IMR-90 (cell line): ENCODE measurements around the gene CD14. TPM values are rescaled to one million over a fixed set of nuclear protein-coding genes. Genes with fewer than 3 reads are reported as not detected.
"Not testable (repeated sequence)": the region's sequence is repeated elsewhere in the genome, so short reads cannot be mapped to it uniquely, and the experiment has no call there.

Experiments
- ATAC-seq: fragments of 200-7000 bp; cut with Tn5 transposase; 2 replicates; pipeline ENCODE4 v1.9.1; 2020; ENCODE audit warnings: low read depth, mild to moderate bottlenecking, moderate library complexity
- BruUV-seq: library from RNA; stranded (reverse); fragments of 400-500 nt; replicated peaks from 2 replicates; lab custom pipeline; 2021; lab: Mats Ljungman, UMichigan
- CTCF ChIA-PET: fragments of 300-600 bp; formaldehyde crosslinking; extraction: SDS; loops from one replicate; lab custom pipeline; 2021; ENCODE audit warnings: antibody characterized with exemption; lab: Yijun Ruan, JAX
- POLR2A ChIA-PET: fragments of 300-600 bp; sonication (Branson Sonifier 250); formaldehyde crosslinking; loops from one replicate; lab custom pipeline; 2022; ENCODE audit warnings: antibody characterized with exemption; ENCODE audit not compliant: unreplicated experiment; lab: Charles Lee
- DNase-seq: peaks from one replicate; pipeline ENCODE4 v3.0.0; 2013
- H2AFZ ChIP-seq: replicated peaks from 2 replicates; pipeline ENCODE3; 2013; ENCODE audit warnings: low read length, mild to moderate bottlenecking; ENCODE audit not compliant: poor library complexity
- H2AK5ac ChIP-seq: 2 replicates; pipeline ENCODE4 v1.6.1; 2013; ENCODE audit warnings: low read depth, low read length, inconsistent platforms
- H2AK9ac ChIP-seq: replicated peaks from 2 replicates; pipeline ENCODE3; 2013; ENCODE audit warnings: mild to moderate bottlenecking, low read depth, low read length, moderate library complexity; ENCODE audit not compliant: poor library complexity
- H2BK120ac ChIP-seq: 2 replicates; pipeline ENCODE4 v1.6.1; 2013; ENCODE audit warnings: low read depth, low read length, inconsistent platforms
- H2BK15ac ChIP-seq: 3 replicates; pipeline ENCODE4 v1.6.1; 2013; ENCODE audit warnings: low read depth, low read length, inconsistent platforms
- H2BK20ac ChIP-seq: 2 replicates; pipeline ENCODE4 v1.6.1; 2013; ENCODE audit warnings: low read depth, mild to moderate bottlenecking, inconsistent platforms, low read length, moderate library complexity
- H2BK5ac ChIP-seq: 2 replicates; pipeline ENCODE4 v1.6.1; 2013; ENCODE audit warnings: mild to moderate bottlenecking, low read depth, low read length, inconsistent platforms; ENCODE audit not compliant: poor library complexity, severe bottlenecking
- H3K14ac ChIP-seq: replicated peaks from 2 replicates; pipeline ENCODE4 v1.6.1; 2013; ENCODE audit warnings: low read depth, low read length, inconsistent platforms
- H3K18ac ChIP-seq: 2 replicates; pipeline ENCODE4 v1.6.1; 2013; ENCODE audit warnings: low read depth, low read length, control low read depth
- H3K23ac ChIP-seq: 2 replicates; pipeline ENCODE4 v1.6.1; 2013; ENCODE audit warnings: low read depth, low read length, inconsistent platforms
- H3K27ac ChIP-seq: 2 replicates; pipeline ENCODE4 v1.5.1; 2013; ENCODE audit warnings: mild to moderate bottlenecking, control low read depth, low read length; ENCODE audit not compliant: insufficient read depth
- H3K27me3 ChIP-seq: 2 replicates; pipeline ENCODE4 v1.6.1; 2013; ENCODE audit warnings: low read length; ENCODE audit not compliant: control insufficient read depth, insufficient read depth
- H3K36me3 ChIP-seq: 2 replicates; pipeline ENCODE4 v1.6.1; 2013; ENCODE audit warnings: low read length, mixed read lengths; ENCODE audit not compliant: control insufficient read depth, insufficient read depth
- H3K4ac ChIP-seq: 2 replicates; pipeline ENCODE4 v1.6.1; 2013; ENCODE audit warnings: low read depth, low read length, inconsistent platforms
- H3K4me1 ChIP-seq: 2 replicates; pipeline ENCODE4 v1.6.1; 2013; ENCODE audit warnings: low read length, mixed read lengths; ENCODE audit not compliant: control insufficient read depth, insufficient read depth
- H3K4me2 ChIP-seq: 2 replicates; pipeline ENCODE4 v1.6.1; 2013; ENCODE audit warnings: low read depth, mild to moderate bottlenecking, control low read depth, low read length, moderate library complexity
- H3K4me3 ChIP-seq: 2 replicates; pipeline ENCODE4 v1.5.1; 2013; ENCODE audit warnings: low read depth, mild to moderate bottlenecking, control low read depth, low read length, moderate library complexity; ENCODE audit not compliant: insufficient read depth
- H3K56ac ChIP-seq: 2 replicates; pipeline ENCODE4 v1.6.1; 2013; ENCODE audit warnings: low read length, inconsistent platforms; ENCODE audit not compliant: insufficient read depth; ENCODE audit errors: extremely low read depth
- H3K79me1 ChIP-seq, 2 experiments: 2 replicates each; pipeline ENCODE4 v1.6.1; 2013; ENCODE audit warnings: low read length in 2 of 2, inconsistent platforms in 1 of 2, low read depth in 1 of 2
- H3K9ac ChIP-seq: 2 replicates; pipeline ENCODE4 v1.6.1; 2013; ENCODE audit warnings: low read depth, low read length, control low read depth
- H3K9me1 ChIP-seq: 2 replicates; pipeline ENCODE4 v1.6.1; 2013; ENCODE audit warnings: low read length, inconsistent platforms; ENCODE audit not compliant: insufficient read depth
- H3K9me3 ChIP-seq: 2 replicates; pipeline ENCODE4 v1.6.1; 2013; ENCODE audit warnings: low read length; ENCODE audit not compliant: control insufficient read depth, insufficient read depth
- H4K20me1 ChIP-seq: 2 replicates; pipeline ENCODE4 v1.6.1; 2013; ENCODE audit warnings: low read length, inconsistent platforms; ENCODE audit not compliant: insufficient read depth
- H4K5ac ChIP-seq: 2 replicates; pipeline ENCODE4 v1.6.1; 2013; ENCODE audit warnings: mild to moderate bottlenecking, low read depth, low read length, control low read depth
- H4K8ac ChIP-seq, 2 experiments: 2 replicates each; pipeline ENCODE4 v1.6.1; 2013; ENCODE audit warnings: low read depth in 2 of 2, low read length in 2 of 2, control low read depth in 1 of 2, inconsistent platforms in 1 of 2
- H4K91ac ChIP-seq: 2 replicates; pipeline ENCODE4 v1.6.1; 2013; ENCODE audit warnings: low read depth, low read length, inconsistent platforms; ENCODE audit not compliant: insufficient read depth
- USF2 ChIP-seq: fragments of 150-350 bp; IDR thresholded peaks from 2 replicates; pipeline ENCODE4 v1.6.1; 2017; ENCODE audit warnings: mild to moderate bottlenecking, antibody characterized with exemption, low read length, low read depth
- WGBS, 2 experiments: methylation state at CpG; one replicate each; pipeline versions ENCODE4 v1.1.5 to v1.1.7; 2013; ENCODE audit warnings: missing lambda C conversion rate in 2 of 2; ENCODE audit not compliant: insufficient read length in 1 of 2; ENCODE audit errors: extremely low coverage in 2 of 2; 5-methylcytosine and 5-hydroxymethylcytosine counted together
- dilution Hi-C: fragments of 300-500 bp; cut with HindIII; formaldehyde crosslinking; loops from one replicate; pipeline ENCODE4 v1.14.3; 2018; ENCODE audit warnings: low sequenced_read_pairs; ENCODE audit not compliant: unreplicated experiment
- in situ Hi-C: fragments of 300-500 bp; cut with MboI; formaldehyde crosslinking; loops from 3 replicates; pipeline ENCODE4 v1.14.3; 2019; ENCODE audit warnings: low sequenced_read_pairs, inconsistent platforms, mixed read lengths
- intact Hi-C: fragments of 100-400 bp; cut with micrococcal nuclease; formaldehyde crosslinking; loops from 2 replicates; pipeline ENCODE4 v1.10.0; 2022
- polyA plus RNA-seq, 3 experiments: library from polyadenylated mRNA; depleted of rRNA; stranded (reverse); fragments of >200 nt; gene quantifications; 2 replicates each; pipeline ENCODE4 v1.2.3, GENCODE V29; 2012; ENCODE audit warnings: low replicate concordance in 1 of 3
- total RNA-seq: library from RNA; depleted of rRNA; stranded (reverse); fragments of >200 nt; gene quantifications from 2 replicates; pipeline ENCODE4 v1.2.3, GENCODE V29; 2012
- TF ChIP-seq, protein P1 (sequence below): fragments of 150-350 bp; IDR thresholded peaks from 2 replicates; pipeline ENCODE4 v1.6.1; 2016; ENCODE audit warnings: low read depth, mild to moderate bottlenecking, low read length, moderate library complexity, borderline replicate concordance

Gene CD14
- total and polyA plus RNA-seq, 2 of the 4 experiments (the other 2 are of a cell fraction) = 0.17 to 0.18 TPM

DNA sequence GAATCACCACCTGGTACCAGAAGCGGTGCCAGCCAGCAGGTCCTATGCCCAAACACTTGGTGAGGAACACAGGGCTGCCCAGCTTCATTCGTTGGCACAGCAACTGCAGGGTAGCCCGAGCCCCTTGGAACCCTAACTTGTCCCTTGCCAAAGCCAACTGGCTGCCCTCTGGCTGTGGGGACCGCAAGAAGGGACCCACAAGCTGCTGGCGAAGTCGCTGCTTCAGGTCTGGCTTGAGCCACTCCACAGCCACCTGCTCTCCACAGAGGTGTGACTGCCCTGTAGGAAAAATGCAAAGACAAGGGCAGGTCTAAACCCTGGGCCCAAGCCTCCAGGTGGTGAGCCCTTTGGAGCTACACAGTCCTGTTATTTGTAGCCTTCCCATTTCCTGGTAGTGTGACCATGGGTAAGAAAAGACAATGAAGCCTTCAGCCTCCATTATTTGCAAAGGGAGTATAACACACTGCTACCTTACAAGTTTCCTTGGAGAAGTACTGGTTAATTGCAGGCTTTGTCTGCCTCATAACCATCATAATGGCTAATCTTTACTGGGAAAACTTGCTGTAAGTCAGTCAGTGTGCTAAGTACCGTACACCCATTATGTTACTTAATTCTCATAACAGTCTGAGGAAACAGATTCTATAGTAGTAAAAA, 38.6 kb upstream of the CD14 start (continued):
- TF ChIP-seq, protein P1, sequence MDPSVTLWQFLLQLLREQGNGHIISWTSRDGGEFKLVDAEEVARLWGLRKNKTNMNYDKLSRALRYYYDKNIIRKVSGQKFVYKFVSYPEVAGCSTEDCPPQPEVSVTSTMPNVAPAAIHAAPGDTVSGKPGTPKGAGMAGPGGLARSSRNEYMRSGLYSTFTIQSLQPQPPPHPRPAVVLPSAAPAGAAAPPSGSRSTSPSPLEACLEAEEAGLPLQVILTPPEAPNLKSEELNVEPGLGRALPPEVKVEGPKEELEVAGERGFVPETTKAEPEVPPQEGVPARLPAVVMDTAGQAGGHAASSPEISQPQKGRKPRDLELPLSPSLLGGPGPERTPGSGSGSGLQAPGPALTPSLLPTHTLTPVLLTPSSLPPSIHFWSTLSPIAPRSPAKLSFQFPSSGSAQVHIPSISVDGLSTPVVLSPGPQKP = no peak
- TF ChIP-seq USF2 = no peak

DNA sequence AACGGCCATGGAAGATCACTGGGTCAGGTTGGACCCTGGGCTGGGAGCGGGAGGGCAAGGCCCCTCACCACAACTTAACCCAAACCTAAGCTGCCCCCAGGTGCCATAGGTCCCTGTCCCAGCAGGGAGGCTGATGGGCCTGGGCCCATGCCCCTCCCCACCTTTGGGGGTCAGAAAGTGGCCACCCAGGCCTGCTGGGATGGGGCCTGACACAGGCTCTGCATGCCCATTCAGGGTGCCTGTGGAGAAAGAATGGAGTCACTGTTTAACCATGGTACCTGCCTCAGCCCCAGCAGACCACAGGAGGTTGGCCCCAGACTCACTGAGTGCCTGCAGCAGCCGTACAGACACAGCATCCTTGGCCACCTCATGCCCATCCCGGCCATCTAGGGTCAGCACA, 38.1 kb upstream of the CD14 start:
- H2BK20ac ChIP-seq, H3K9me3 ChIP-seq, ATAC-seq, POLR2A ChIA-PET, H3K4me1 ChIP-seq, H3K4me3 ChIP-seq, H2AFZ ChIP-seq, H2BK5ac ChIP-seq, in situ Hi-C loops, BruUV-seq, H3K14ac ChIP-seq, H2BK15ac ChIP-seq, H2BK120ac ChIP-seq, H3K27ac ChIP-seq, H3K4me2 ChIP-seq, dilution Hi-C loops, H3K27me3 ChIP-seq, H3K23ac ChIP-seq, H4K91ac ChIP-seq, intact Hi-C loops, H3K56ac ChIP-seq, CTCF ChIA-PET, H4K5ac ChIP-seq, H3K4ac ChIP-seq, H3K9ac ChIP-seq, H2AK5ac ChIP-seq, DNase-seq, H3K18ac ChIP-seq, H4K8ac ChIP-seq, H2AK9ac ChIP-seq: not testable (repeated sequence)
- peaks cover 19% of the 10 kb centered on the region for H4K20me1 ChIP-seq
- H3K9me1 ChIP-seq = peaks cover 17% of the 10 kb centered on the region; the same call in 1 of the 2 replicates
- peaks cover 20 to 43% of the 10 kb centered on the region in 2 experiments for H3K79me1 ChIP-seq
- no CpG with 5 or more reads among the region's 4 CpGs for WGBS, 2 experiments
- H3K36me3 ChIP-seq = peaks cover 57% of the 10 kb centered on the region
